Endothelial cell of umbilical vein (primary cell): ENCODE results near the gene FGFRL1. TPM values are rescaled to one million over a fixed set of nuclear protein-coding genes. Genes with fewer than 3 reads are reported as not detected.

Experiments used
- BruUV-seq: library from RNA; stranded (reverse); fragments of 400-500 nt; replicated peaks from 2 replicates; lab custom pipeline; 2021; lab: Mats Ljungman, UMichigan
- CTCF ChIA-PET: fragments of 300-600, 350-600 bp; sonication (Branson Sonifier 250); formaldehyde crosslinking; loops from one replicate; lab custom pipeline; 2021; ENCODE audit warnings: antibody characterized with exemption, inconsistent platforms; lab: Charles Lee
- POLR2A ChIA-PET: fragments of 300-600, 350-600 bp; sonication (Branson Sonifier 250); formaldehyde crosslinking; loops from one replicate; lab custom pipeline; 2021; ENCODE audit warnings: antibody characterized with exemption, inconsistent platforms; lab: Charles Lee
- DNase-seq: peaks from one replicate; pipeline ENCODE4 v3.0.0-alpha.2; 2011; ENCODE audit warnings: low read depth, low spot score
- FAIRE-seq: peaks from 2 replicates; lab custom pipeline; 2011; peaks lifted over from hg19 to GRCh38; lab: Jason Lieb, UNC
- H2AFZ ChIP-seq: 2 replicates; pipeline ENCODE4 v1.6.0; 2012; ENCODE audit warnings: low read depth, low read length, control low read depth, inconsistent platforms
- H3K27ac ChIP-seq: 2 replicates; pipeline ENCODE4 v1.5.1; 2011; ENCODE audit warnings: low read depth, mild to moderate bottlenecking, control low read depth, low read length, moderate library complexity; ENCODE audit not compliant: insufficient read depth
- H3K27me3 ChIP-seq, 2 experiments: 2 replicates each; pipeline versions ENCODE4 v1.6.0 to v1.6.1; 2011; ENCODE audit warnings: low read length in 2 of 2, mixed read lengths in 1 of 2; ENCODE audit not compliant: control insufficient read depth in 2 of 2, insufficient read depth in 2 of 2
- H3K36me3 ChIP-seq, 2 experiments: 2 replicates in 1 of 2; 3 replicates in 1 of 2; pipeline ENCODE4 v1.5.1; 2011; ENCODE audit warnings: low read length in 2 of 2, mild to moderate bottlenecking in 1 of 2, moderate library complexity in 1 of 2; ENCODE audit not compliant: control insufficient read depth in 2 of 2, insufficient read depth in 2 of 2; ENCODE audit errors: extremely low read depth in 1 of 2
- H3K4me1 ChIP-seq: 3 replicates; pipeline ENCODE4 v1.5.1; 2011; ENCODE audit warnings: mild to moderate bottlenecking, low read length; ENCODE audit not compliant: control insufficient read depth, insufficient read depth; ENCODE audit errors: extremely low read depth
- H3K4me2 ChIP-seq: 2 replicates; pipeline ENCODE4 v1.6.1; 2011; ENCODE audit warnings: low read length, control low read depth, mixed read lengths; ENCODE audit not compliant: insufficient read depth
- H3K4me3 ChIP-seq, 3 experiments: fragments of 200-600 bp in 1 of 3; sonication (generic), shearing (Covaris generic) in 1 of 3; replicated peaks in 1 of 3; 2 replicates each; pipeline ENCODE4 v1.5.1; 2011 to 2016; ENCODE audit warnings: control low read depth in 3 of 3, low read length in 3 of 3, mild to moderate bottlenecking in 2 of 3, inconsistent platforms in 1 of 3, low read depth in 1 of 3, moderate library complexity in 1 of 3; ENCODE audit not compliant: insufficient read depth in 1 of 3
- H3K79me2 ChIP-seq: 2 replicates; pipeline ENCODE4 v1.6.0; 2012; ENCODE audit warnings: low read length, inconsistent platforms; ENCODE audit not compliant: control insufficient read depth, insufficient read depth
- H3K9ac ChIP-seq: replicated peaks from 2 replicates; pipeline ENCODE3; 2011; ENCODE audit warnings: low read length, control low read depth; ENCODE audit not compliant: insufficient read depth; ENCODE audit errors: extremely low read depth
- H3K9me1 ChIP-seq: replicated peaks from 3 replicates; pipeline ENCODE4 v1.6.0; 2011; ENCODE audit warnings: mild to moderate bottlenecking, low read length; ENCODE audit not compliant: control insufficient read depth, insufficient read depth; ENCODE audit errors: extremely low read depth
- H3K9me3 ChIP-seq: replicated peaks from 2 replicates; pipeline ENCODE4 v1.5.1; 2012; ENCODE audit warnings: low read length, inconsistent platforms; ENCODE audit not compliant: control insufficient read depth, insufficient read depth
- H4K20me1 ChIP-seq: replicated peaks from 2 replicates; pipeline ENCODE3; 2011; ENCODE audit warnings: mild to moderate bottlenecking, low read length; ENCODE audit not compliant: control insufficient read depth, insufficient read depth; ENCODE audit errors: extremely low read depth
- CTCF ChIP-seq, 2 donors: IDR thresholded peaks; 1 replicate in 1 of 2; 2 replicates in 1 of 2; pipeline ENCODE4 v1.5.1; 2011; ENCODE audit warnings: low read length in 2 of 2, mild to moderate bottlenecking in 2 of 2, moderate library complexity in 2 of 2, control low read depth in 1 of 2, inconsistent platforms in 1 of 2, low read depth in 1 of 2; ENCODE audit not compliant: insufficient read depth in 1 of 2; ENCODE audit errors: extremely low read depth in 1 of 2
- EZH2 ChIP-seq: IDR thresholded peaks from 2 replicates; pipeline ENCODE4 v1.6.1; 2012; ENCODE audit warnings: borderline replicate concordance, low read depth, mild to moderate bottlenecking, moderate library complexity, low read length, inconsistent platforms; ENCODE audit not compliant: severe bottlenecking
- FOS ChIP-seq: IDR thresholded peaks from 2 replicates; pipeline ENCODE4 v1.6.1; 2011; ENCODE audit warnings: mild to moderate bottlenecking, low read length, moderate library complexity, borderline replicate concordance; ENCODE audit not compliant: insufficient read depth
- GATA2 ChIP-seq: IDR thresholded peaks from 2 replicates; pipeline ENCODE4 v1.7.0; 2011; ENCODE audit warnings: low read depth, mild to moderate bottlenecking, moderate library complexity, mixed read lengths, low read length; ENCODE audit not compliant: insufficient read length, insufficient read depth
- JUN ChIP-seq: IDR thresholded peaks from 2 replicates; pipeline ENCODE4 v1.6.1; 2011; ENCODE audit warnings: borderline replicate concordance, low read depth; ENCODE audit not compliant: insufficient read length, insufficient read depth
- MAX ChIP-seq: IDR thresholded peaks from 2 replicates; pipeline ENCODE4 v1.6.1; 2011; ENCODE audit not compliant: insufficient read depth, insufficient read length
- MYC ChIP-seq: IDR thresholded peaks from one replicate; pipeline ENCODE4 v1.6.1; 2011; ENCODE audit warnings: mild to moderate bottlenecking, low read depth, low read length
- POLR2A ChIP-seq: IDR thresholded peaks from 2 replicates; pipeline ENCODE4 v1.6.1; 2012; ENCODE audit warnings: low read depth, mild to moderate bottlenecking, control low read depth, low read length
- POLR2AphosphoS5 ChIP-seq: IDR thresholded peaks from 2 replicates; pipeline ENCODE4 v1.6.1; 2012; ENCODE audit warnings: low read depth, mild to moderate bottlenecking, control low read depth, low read length, moderate library complexity; ENCODE audit not compliant: insufficient read depth
- dilution Hi-C: fragments of 300-500 bp; cut with MboI; formaldehyde crosslinking; loops from one replicate; pipeline ENCODE4 v1.15.0; 2019; ENCODE audit warnings: low sequenced_read_pairs; ENCODE audit not compliant: extremely low pct_ligation_motif_present
- intact Hi-C: fragments of 100-400 bp; cut with micrococcal nuclease; formaldehyde crosslinking; loops from one replicate; pipeline ENCODE4 v1.10.0; 2022
- polyA plus RNA-seq, 4 experiments: library from polyadenylated mRNA; depleted of rRNA in 3 of 4; stranded (reverse) in 3 of 4; unstranded in 1 of 4; fragments of >200 nt; gene quantifications; 2 replicates each; pipeline versions ENCODE4 v1.2.1 to v1.2.3, GENCODE V29; 2011 to 2012; ENCODE audit warnings: missing spikeins in 1 of 4
- total RNA-seq: library from RNA; stranded (reverse); gene quantifications from 2 replicates; pipeline ENCODE4 v1.2.3, GENCODE V29; 2021

The FGFRL1 gene
- total and polyA plus RNA-seq, 2 donors (not counting 3 experiments of a cell fraction or from before 2014, with no cell fraction given), result 33.3 to 74.6 TPM

GRCh38 chr4:965048-965765 lies 46.2 kb upstream of the FGFRL1 start:
- Histone ChIP-seq H3K9me1 (no peaks in the 10 kb centered on the region), H3K36me3 (peaks cover 0 to 26% of the 10 kb centered on the region in 2 experiments), H3K4me1 (no peaks in the 10 kb centered on the region), H3K27me3 (no peaks in the 10 kb centered on the region), H3K79me2 (no peaks in the 10 kb centered on the region), H3K9ac (no peak overlapping the region), H3K4me3 (no peak overlapping the region), H3K27ac (no peak overlapping the region), H3K9me3 (no peaks in the 10 kb centered on the region), H3K4me2 (no peak overlapping the region), H2AFZ (no peak overlapping the region), H4K20me1 (no peaks in the 10 kb centered on the region)
- intact Hi-C loops (no loop called here), dilution Hi-C loops (no loop called here)
- BruUV-seq, result no TSS peak
- ChIA-PET CTCF (no interaction called here), POLR2A (no interaction called here)
- TF ChIP-seq EZH2, result no peak
- no peak for TF ChIP-seq MYC
- FAIRE-seq (no peak), DNase-seq (no peak)

- intact Hi-C loops, result no loop called here
- Histone ChIP-seq H3K4me1 (no peaks in the 10 kb centered on the region), H3K79me2 (no peaks in the 10 kb centered on the region), H3K9me1 (no peaks in the 10 kb centered on the region), H3K36me3 (peaks cover 0 to 25% of the 10 kb centered on the region in 2 experiments), H3K27me3 (no peaks in the 10 kb centered on the region), H3K9ac (no peak overlapping the region), H3K27ac (no peak overlapping the region), H4K20me1 (no peaks in the 10 kb centered on the region), H2AFZ (no peak overlapping the region), H3K4me3 (no peak overlapping the region), H3K9me3 (no peaks in the 10 kb centered on the region), H3K4me2 (no peak overlapping the region)
- ChIA-PET POLR2A (no interaction called here), CTCF (no interaction called here)
- DNase-seq (no peak), FAIRE-seq (no peak)
- TF ChIP-seq JUN, result no peak
- TF ChIP-seq FOS, result no peak
- no peak for TF ChIP-seq POLR2A
- TF ChIP-seq EZH2, result no peak
- no peak for TF ChIP-seq CTCF (IDR thresholded peaks at IDR 0.05; ENCODE audit: extremely low read depth in 1 of 2, insufficient read depth in 1 of 2, low read depth in 1 of 2, low read length in 2 of 2)
- TF ChIP-seq GATA2, result no peak
- no peak for TF ChIP-seq MYC
- TF ChIP-seq MAX, result no peak
- TF ChIP-seq POLR2AphosphoS5, result no peak
- no TSS peak for BruUV-seq
- dilution Hi-C loops, result no loop called here
Observed at GRCh38 chr4:965766-966134, 45.7 kb upstream of the FGFRL1 start.
